H9 (cell line): ENCODE data around the gene KRT6C. TPM values are rescaled to one million over a fixed set of nuclear protein-coding genes. Genes with fewer than 3 reads are reported as not detected.
A peak's percentile ranks its signal among the peaks of the same experiment; 100 is the strongest.

Source experiments
- DNase-seq: peaks from one replicate; pipeline ENCODE4 v3.0.0-alpha.2; 2017
- H2AFZ ChIP-seq: one replicate; pipeline ENCODE4 v1.6.1; 2013; ENCODE audit warnings: mild to moderate bottlenecking, low read length, control low read depth, moderate library complexity
- H2AK5ac ChIP-seq: 2 replicates; pipeline ENCODE4 v1.6.1; 2013; ENCODE audit warnings: low read length, control low read depth, mixed read lengths; ENCODE audit not compliant: insufficient read length
- H2BK120ac ChIP-seq: one replicate; pipeline ENCODE4 v1.6.1; 2013; ENCODE audit warnings: low read depth, mild to moderate bottlenecking, low read length, control low read depth, inconsistent platforms; ENCODE audit not compliant: poor library complexity, severe bottlenecking
- H2BK12ac ChIP-seq: 2 replicates; pipeline ENCODE4 v1.6.1; 2013; ENCODE audit warnings: low read length, control low read depth, mixed read lengths, low read depth; ENCODE audit not compliant: insufficient read length
- H2BK15ac ChIP-seq: 2 replicates; pipeline ENCODE4 v1.6.1; 2013; ENCODE audit warnings: low read depth, low read length, control low read depth
- H2BK20ac ChIP-seq: one replicate; pipeline ENCODE4 v1.6.1; 2013; ENCODE audit warnings: low read depth, mild to moderate bottlenecking, low read length, control low read depth, inconsistent platforms; ENCODE audit not compliant: poor library complexity, severe bottlenecking
- H2BK5ac ChIP-seq: 2 replicates; pipeline ENCODE4 v1.6.1; 2013; ENCODE audit warnings: low read length, control low read depth, mixed read lengths; ENCODE audit not compliant: insufficient read length
- H3K14ac ChIP-seq: 2 replicates; pipeline ENCODE4 v1.6.1; 2013; ENCODE audit warnings: low read length, control low read depth; ENCODE audit not compliant: insufficient read depth
- H3K18ac ChIP-seq: 2 replicates; pipeline ENCODE4 v1.6.1; 2013; ENCODE audit warnings: low read depth, mild to moderate bottlenecking, mixed read lengths, low read length, control low read depth; ENCODE audit not compliant: insufficient read length
- H3K23ac ChIP-seq: 2 replicates; pipeline ENCODE4 v1.6.1; 2013; ENCODE audit warnings: low read length, control low read depth, mixed read lengths, low read depth; ENCODE audit not compliant: insufficient read length
- H3K23me2 ChIP-seq: 2 replicates; pipeline ENCODE4 v1.6.1; 2013; ENCODE audit warnings: low read depth, mild to moderate bottlenecking, mixed read lengths, low read length, control low read depth; ENCODE audit not compliant: insufficient read length, poor library complexity, severe bottlenecking
- H3K27ac ChIP-seq: 2 replicates; pipeline ENCODE4 v1.5.1; 2013; ENCODE audit warnings: low read length, control low read depth, mixed read lengths, low read depth; ENCODE audit not compliant: insufficient read length
- H3K27me3 ChIP-seq: 2 replicates; pipeline ENCODE4 v1.6.1; 2013; ENCODE audit warnings: low read length, control low read depth, inconsistent platforms; ENCODE audit not compliant: insufficient read depth
- H3K4ac ChIP-seq: 2 replicates; pipeline ENCODE4 v1.6.1; 2013; ENCODE audit warnings: low read depth, mild to moderate bottlenecking, control low read depth, inconsistent platforms, low read length, moderate library complexity
- H3K4me1 ChIP-seq: 2 replicates; pipeline ENCODE4 v1.6.1; 2013; ENCODE audit warnings: low read length, control low read depth, inconsistent platforms; ENCODE audit not compliant: insufficient read depth
- H3K4me2 ChIP-seq: 2 replicates; pipeline ENCODE4 v1.6.1; 2013; ENCODE audit warnings: low read length, control low read depth, mixed read lengths; ENCODE audit not compliant: insufficient read length, insufficient read depth
- H3K56ac ChIP-seq: 2 replicates; pipeline ENCODE4 v1.6.1; 2013; ENCODE audit warnings: low read depth, mild to moderate bottlenecking, mixed read lengths, low read length, control low read depth; ENCODE audit not compliant: insufficient read length
- H3K79me1 ChIP-seq: 2 replicates; pipeline ENCODE4 v1.6.1; 2013; ENCODE audit warnings: low read depth, mild to moderate bottlenecking, moderate library complexity, low read length, control low read depth, inconsistent platforms; ENCODE audit not compliant: insufficient read depth, poor library complexity, severe bottlenecking
- H3K79me2 ChIP-seq: 2 replicates; pipeline ENCODE4 v1.6.1; 2013; ENCODE audit warnings: low read length, control low read depth, inconsistent platforms; ENCODE audit not compliant: insufficient read depth
- H3K9ac ChIP-seq: 2 replicates; pipeline ENCODE4 v1.6.1; 2013; ENCODE audit warnings: low read length, control low read depth, mixed read lengths; ENCODE audit not compliant: insufficient read length; ENCODE audit errors: extremely low read depth
- H3K9me3 ChIP-seq: one replicate; pipeline ENCODE4 v1.6.1; 2013; ENCODE audit warnings: low read depth, low read length, inconsistent platforms; ENCODE audit not compliant: control insufficient read depth
- H3T11ph ChIP-seq: one replicate; pipeline ENCODE4 v1.6.1; 2013; ENCODE audit warnings: mild to moderate bottlenecking, low read length, control low read depth, inconsistent platforms
- H4K20me1 ChIP-seq: one replicate; pipeline ENCODE4 v1.6.1; 2013; ENCODE audit not compliant: control insufficient read depth, insufficient read length, insufficient read depth
- H4K5ac ChIP-seq: 2 replicates; pipeline ENCODE4 v1.6.1; 2013; ENCODE audit warnings: low read depth, mild to moderate bottlenecking, mixed read lengths, low read length, control low read depth; ENCODE audit not compliant: insufficient read length
- H4K8ac ChIP-seq: replicated peaks from 2 replicates; pipeline ENCODE4 v1.6.1; 2013; ENCODE audit warnings: low read length, control low read depth, mixed read lengths, low read depth; ENCODE audit not compliant: insufficient read length
- H4K91ac ChIP-seq: 2 replicates; pipeline ENCODE4 v1.6.1; 2013; ENCODE audit warnings: low read depth, mild to moderate bottlenecking, moderate library complexity, mixed read lengths, low read length, control low read depth; ENCODE audit not compliant: insufficient read length
- H3K27ac Mint-ChIP-seq, 3 experiments: 2 replicates in 2 of 3; 3 replicates in 1 of 3; pipeline ENCODE4 v1.8.0; 2020 to 2021; ENCODE audit warnings: mixed read lengths in 3 of 3, mild to moderate bottlenecking in 1 of 3, moderate library complexity in 1 of 3
- H3K27me3 Mint-ChIP-seq: 2 replicates; pipeline ENCODE4 v1.8.0; 2021; ENCODE audit warnings: low read depth, mild to moderate bottlenecking, moderate library complexity, mixed read lengths
- H3K36me3 Mint-ChIP-seq, 3 experiments: 2 replicates in 2 of 3; 3 replicates in 1 of 3; pipeline ENCODE4 v1.8.0; 2020 to 2021; ENCODE audit warnings: low read depth in 3 of 3, mixed read lengths in 3 of 3; ENCODE audit not compliant: insufficient read depth in 1 of 3
- H3K4me1 Mint-ChIP-seq, 2 experiments: 2 replicates each; pipeline ENCODE4 v1.8.0; 2020; ENCODE audit warnings: mixed read lengths in 2 of 2
- H3K4me3 Mint-ChIP-seq, 2 experiments: 2 replicates in 1 of 2; 3 replicates in 1 of 2; pipeline ENCODE4 v1.8.0; 2020 to 2021; ENCODE audit warnings: mild to moderate bottlenecking in 2 of 2, mixed read lengths in 2 of 2, moderate library complexity in 1 of 2
- H3K9me3 Mint-ChIP-seq, 2 experiments: 2 replicates in 1 of 2; 3 replicates in 1 of 2; pipeline ENCODE4 v1.8.0; 2020; ENCODE audit warnings: mild to moderate bottlenecking in 2 of 2, mixed read lengths in 2 of 2, moderate library complexity in 1 of 2
- CTCF ChIP-seq: fragments of 200-600 bp; sonication (generic); conservative IDR thresholded peaks from 3 replicates; pipeline ENCODE4 v1.8.0; 2021; ENCODE audit warnings: antibody characterized with exemption, mild to moderate bottlenecking
- whole genome bisulfite sequencing: extraction: QIAGEN DNeasy Blood & Tissue Kit; methylation state at CpG from one replicate; pipeline ENCODE4 v1.1.7; 2013; ENCODE audit warnings: missing lambda C conversion rate, low lambda C conversion rate, mixed read lengths; ENCODE audit not compliant: insufficient read length; ENCODE audit errors: extremely low coverage; 5-methylcytosine and 5-hydroxymethylcytosine counted together
- total RNA-seq: library from RNA; stranded (reverse); gene quantifications from 2 replicates; pipeline ENCODE4 v1.2.1, GENCODE V29; 2021

Gene KRT6C
- total RNA-seq, 1 experiment from 2014 or later = not detected

GRCh38 chr12:52440821-52441319 lies 32.7 kb downstream of the KRT6C start:
- no peaks in the 10 kb centered on the region for H3K9me3 Mint-ChIP-seq
- H3K4me2 ChIP-seq = no peak overlapping the region
- no peak overlapping the region for H2BK12ac ChIP-seq
- peaks cover 20 to 27% of the 10 kb centered on the region in 2 experiments for H3K4me1 Mint-ChIP-seq
- H2BK5ac ChIP-seq = no peak overlapping the region
- H3K23ac ChIP-seq = no peak overlapping the region
- H4K20me1 ChIP-seq = no peaks in the 10 kb centered on the region
- DNase-seq = no peak
- 0 out of 2 replicates have a peak, but pooled peaks cover 2% of the 10 kb centered on the region for H3K4me1 ChIP-seq
- H3K18ac ChIP-seq = no peak overlapping the region
- H3K23me2 ChIP-seq = no peaks in the 10 kb centered on the region
- no peak overlapping the region for H4K8ac ChIP-seq
- no peak overlapping the region for H3K56ac ChIP-seq
- no peak overlapping the region for H3K14ac ChIP-seq
- no peak overlapping the region for H2BK120ac ChIP-seq
- H3K9ac ChIP-seq = no peak overlapping the region
- no peaks in the 10 kb centered on the region for H3K9me3 ChIP-seq
- peak overlapping the region in 1 of 3 experiments; percentile 50; a peak in 1 of 7 replicates for H3K27ac Mint-ChIP-seq
- TF ChIP-seq CTCF = no peak
- H3K4me3 Mint-ChIP-seq = no peak overlapping the region
- no peaks in the 10 kb centered on the region for H3K36me3 Mint-ChIP-seq
- no peak overlapping the region for H4K91ac ChIP-seq
- no peak overlapping the region for H2BK15ac ChIP-seq
- H3K4ac ChIP-seq = no peak overlapping the region
- no CpG with 5 or more reads among the region's 5 CpGs for WGBS
- H2AFZ ChIP-seq = no peak overlapping the region
- H3K79me2 ChIP-seq = no peaks in the 10 kb centered on the region
- H2AK5ac ChIP-seq = no peak overlapping the region
- H4K5ac ChIP-seq = no peak overlapping the region
- H3K27me3 ChIP-seq = no peaks in the 10 kb centered on the region
- no peak overlapping the region for H3K27ac ChIP-seq
- no peak overlapping the region for H2BK20ac ChIP-seq
- no peaks in the 10 kb centered on the region for H3K79me1 ChIP-seq
- peaks cover 3% of the 10 kb centered on the region for H3K27me3 Mint-ChIP-seq
- H3T11ph ChIP-seq = no peak overlapping the region
